HG02852 (cell line): ENCODE data around the gene PDE4D.

Experiments used
- ATAC-seq: cut with Tn5 transposase; IDR thresholded peaks from one replicate; pipeline ENCODE4 v1.9.1; 2021; ENCODE audit warnings: mild to moderate bottlenecking, moderate library complexity; ENCODE audit not compliant: unreplicated experiment

The PDE4D gene

GRCh38 chr5:59893429-59894227 is at the start of gene PDE4D:
Gene PDE4D (minus strand): TSS chr5:59893726.
- no peak for ATAC-seq

DNA sequence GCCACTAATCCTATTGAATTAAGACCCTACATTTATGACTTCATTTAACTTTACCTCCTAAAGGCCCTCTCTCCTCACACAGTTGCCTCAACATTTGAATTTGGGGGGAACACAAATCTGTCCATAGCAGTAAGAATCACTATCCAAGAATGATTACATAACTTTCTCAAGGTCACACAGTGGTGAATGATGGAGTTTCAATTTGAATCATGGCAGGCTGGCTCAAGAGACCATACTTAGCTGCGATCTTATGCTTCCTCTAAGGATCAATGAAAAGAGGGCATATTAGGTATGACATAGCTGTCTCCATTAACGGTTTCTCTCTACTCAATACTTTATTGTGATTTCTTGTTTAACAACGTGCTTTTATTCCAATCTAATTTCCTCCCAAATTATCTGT is 44.1 kb upstream of the PDE4D start:
- no peak for ATAC-seq

GRCh38 chr5:59923465-59923864 is 29.9 kb upstream of the PDE4D start:
- ATAC-seq: no peak

GRCh38 chr5:59922220-59922619 is 28.7 kb upstream of the PDE4D start:
- no peak for ATAC-seq

GRCh38 chr5:59921816-59922215 is 28.3 kb upstream of the PDE4D start:
- no peak for ATAC-seq

- ATAC-seq: no peak
Measured at GRCh38 chr5:59919484-59919883, 26.0 kb upstream of the PDE4D start.

DNA sequence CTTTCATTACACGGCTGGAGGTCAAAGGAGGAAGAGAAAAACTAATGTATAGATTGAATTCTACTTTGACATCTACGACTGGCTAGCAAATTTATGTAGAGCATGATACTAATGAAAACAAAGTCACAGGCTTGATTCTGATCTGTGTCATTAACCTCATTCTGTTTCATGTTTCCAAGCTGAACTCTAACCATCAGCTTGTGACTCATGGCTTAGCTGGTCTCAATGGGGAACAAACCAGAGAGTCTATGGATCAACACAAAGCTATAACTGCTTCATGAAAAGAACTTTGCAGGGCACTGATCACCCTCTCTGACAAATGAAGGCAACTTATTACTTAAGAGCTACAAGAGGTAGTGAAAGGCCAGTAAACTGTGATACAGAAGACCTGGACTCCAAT is 23.6 kb upstream of the PDE4D start:
- ATAC-seq: no peak

- no peak for ATAC-seq
Measured at GRCh38 chr5:59905188-59905587, 11.7 kb upstream of the PDE4D start.

- no peak for ATAC-seq
Measured at GRCh38 chr5:59897075-59897474, 3.5 kb upstream of the PDE4D start.

- ATAC-seq: no peak
Measured at GRCh38 chr5:59891962-59892643, 1.4 kb downstream of the PDE4D start.

- ATAC-seq: no peak
Measured at GRCh38 chr5:59887274-59887673, 6.3 kb downstream of the PDE4D start.

DNA sequence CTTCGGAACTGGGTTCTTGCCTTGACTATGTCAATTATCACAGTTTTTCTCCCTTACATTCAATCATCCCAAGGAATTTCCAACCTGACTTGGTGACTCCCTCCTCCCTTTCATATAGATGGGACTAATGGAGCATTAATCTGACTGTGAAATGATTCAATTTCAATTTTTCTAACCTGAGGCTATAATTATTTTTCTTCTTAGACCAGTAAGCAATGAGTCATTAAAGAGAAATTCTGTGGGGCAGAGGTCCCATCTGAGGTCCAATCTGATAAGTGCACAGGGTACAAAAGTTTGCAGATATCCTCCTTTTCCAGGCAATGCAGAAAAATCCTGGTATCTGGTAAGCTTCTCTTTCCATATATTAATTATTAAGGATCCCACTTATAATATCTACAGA is 18.9 kb downstream of the PDE4D start:
- ATAC-seq: no peak

DNA sequence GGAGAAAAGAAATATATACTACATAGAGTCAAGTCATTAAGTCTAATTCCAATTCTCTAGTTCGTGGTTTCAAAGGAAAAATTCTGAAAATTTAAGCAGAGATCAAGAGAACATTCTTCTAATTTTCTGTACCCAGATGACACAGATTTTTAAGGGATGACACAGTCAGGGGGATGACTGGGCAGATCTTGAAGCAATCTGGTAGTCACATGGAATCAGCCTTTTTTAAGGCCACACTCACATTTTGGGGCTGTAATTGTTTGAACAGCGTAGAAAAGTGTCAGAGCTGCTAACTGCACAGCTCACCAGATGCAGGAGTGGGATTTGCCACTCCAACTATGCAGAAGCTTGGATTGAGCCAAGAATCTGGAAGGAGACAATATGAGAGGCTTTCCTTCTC is 20.4 kb downstream of the PDE4D start:
- no peak for ATAC-seq

- no peak for ATAC-seq
Measured at GRCh38 chr5:59866661-59867060, 26.9 kb downstream of the PDE4D start.

DNA sequence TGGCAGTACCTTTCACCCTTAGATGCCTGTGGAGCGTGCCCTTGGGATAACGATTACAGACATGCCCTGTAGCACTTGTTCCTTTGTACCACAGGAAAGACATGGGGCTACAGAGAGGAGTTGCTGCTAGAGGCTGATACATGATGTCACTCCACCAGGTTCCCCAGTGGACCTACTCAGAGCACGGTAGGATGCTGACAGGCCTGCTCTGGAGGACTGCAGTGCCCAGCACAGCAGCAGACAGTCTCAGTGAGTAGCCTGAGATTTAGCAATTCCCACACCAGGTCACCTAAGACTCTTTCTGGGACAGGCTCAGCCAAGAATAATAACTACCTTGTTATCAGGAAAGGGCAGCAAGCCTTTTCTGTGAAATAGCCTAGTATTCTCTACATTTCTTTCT is 28.8 kb downstream of the PDE4D start:
- ATAC-seq: no peak

DNA sequence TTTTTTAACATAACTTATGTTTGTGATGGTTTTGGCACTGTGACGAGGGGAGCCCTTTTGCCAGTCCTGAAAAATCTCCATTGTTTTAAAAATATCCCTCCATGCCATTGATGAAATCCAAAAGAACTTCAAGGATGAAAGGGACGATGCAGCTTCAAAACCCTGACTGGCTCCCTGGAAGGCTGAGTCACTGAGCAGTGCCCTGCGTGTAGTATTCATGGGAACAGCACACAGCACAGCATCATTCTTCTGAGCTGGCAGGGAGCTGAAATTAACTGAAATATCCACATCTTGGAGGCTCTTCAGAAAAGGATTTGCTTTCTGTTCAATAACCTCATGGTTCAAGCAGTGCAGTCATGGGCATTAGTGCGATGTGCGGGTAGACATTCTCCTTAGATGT is 29.7 kb downstream of the PDE4D start:
- no peak for ATAC-seq

GRCh38 chr5:59856358-59856757 is 37.2 kb downstream of the PDE4D start:
- no peak for ATAC-seq

- no peak for ATAC-seq
Measured at GRCh38 chr5:59850766-59851165, 42.8 kb downstream of the PDE4D start.

DNA sequence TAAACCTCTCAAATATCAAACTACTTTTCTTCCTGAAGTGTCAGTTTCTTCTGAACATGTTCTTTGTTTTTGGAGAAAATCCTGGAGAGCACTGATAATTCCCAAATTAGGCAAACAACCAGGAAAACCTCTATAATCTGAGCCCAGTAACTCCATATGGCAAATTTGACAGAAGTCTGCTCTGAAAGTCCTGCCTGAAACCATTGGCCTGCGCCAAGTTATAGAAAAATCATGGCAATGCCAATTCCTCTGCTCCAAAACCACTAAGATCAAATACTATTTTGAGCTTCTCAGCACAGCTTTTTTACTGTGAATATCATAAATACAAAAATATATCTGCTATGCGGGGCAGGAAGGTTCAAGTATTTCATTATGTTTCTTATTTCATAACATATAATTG is 45.9 kb downstream of the PDE4D start:
- no peak for ATAC-seq

GRCh38 chr5:59845730-59846129 is 47.8 kb downstream of the PDE4D start:
- ATAC-seq: no peak

DNA sequence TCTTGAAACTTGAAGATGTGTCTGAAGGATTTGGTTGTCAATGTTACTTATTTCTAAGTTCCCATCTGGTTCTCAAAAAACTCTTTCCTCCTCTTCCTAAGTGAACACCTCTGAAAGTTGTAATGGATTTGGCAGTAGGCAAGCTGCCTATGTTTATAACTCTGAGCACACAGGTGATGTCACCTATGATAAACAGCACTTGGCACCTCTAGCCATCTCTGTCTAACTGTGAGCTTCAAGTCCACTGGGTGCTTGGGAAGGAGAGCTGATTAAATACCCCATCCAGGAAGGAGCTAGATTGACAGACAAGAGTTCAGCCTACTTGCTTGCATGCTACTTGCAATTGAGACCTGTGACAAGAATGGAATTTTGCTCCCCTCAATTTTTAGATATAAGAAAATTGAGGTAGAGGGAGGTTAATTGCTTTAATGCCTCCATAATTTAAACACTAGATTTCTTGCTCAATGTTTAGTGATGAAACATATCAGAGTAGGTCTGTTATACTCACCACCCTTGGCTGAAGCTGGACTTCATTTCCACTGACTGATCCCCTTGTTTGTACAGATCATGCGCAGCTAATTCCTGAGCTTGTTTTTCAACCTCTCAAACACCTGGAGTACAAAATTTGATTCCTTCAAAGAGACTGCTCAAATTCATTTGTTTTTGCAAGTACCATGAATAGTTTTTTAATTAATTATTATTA is 49.9 kb downstream of the PDE4D start:
- no peak for ATAC-seq

DNA sequence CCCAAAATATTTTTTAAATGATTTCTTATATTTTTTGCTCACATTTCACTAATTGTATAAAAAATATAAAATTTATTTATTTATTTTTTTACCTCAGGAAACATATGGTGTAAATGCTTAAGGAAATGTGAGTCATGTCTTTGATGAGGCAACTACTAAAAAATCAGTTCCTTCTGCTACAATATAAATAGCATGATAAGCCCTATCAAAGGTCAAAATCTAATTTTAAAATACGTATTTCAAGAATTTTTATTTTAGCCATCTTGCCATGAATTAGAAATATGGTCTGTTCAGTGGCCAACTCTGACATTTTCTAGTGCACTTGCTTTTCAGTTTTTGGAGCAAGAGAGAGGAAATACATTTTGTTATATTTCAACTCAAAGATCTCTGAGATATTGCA is 50.5 kb downstream of the PDE4D start:
- ATAC-seq: no peak
